ENCODE measurements around the gene ENKD1.

GRCh38 chr16:67666032-67666551 lies 458 bp downstream of the ENKD1 start:
- no peak for TF ChIP-seq ETV6 (CRISPR knock-in tag; IDR thresholded peaks at IDR 0.05)
- TF ChIP-seq, protein P1, sequence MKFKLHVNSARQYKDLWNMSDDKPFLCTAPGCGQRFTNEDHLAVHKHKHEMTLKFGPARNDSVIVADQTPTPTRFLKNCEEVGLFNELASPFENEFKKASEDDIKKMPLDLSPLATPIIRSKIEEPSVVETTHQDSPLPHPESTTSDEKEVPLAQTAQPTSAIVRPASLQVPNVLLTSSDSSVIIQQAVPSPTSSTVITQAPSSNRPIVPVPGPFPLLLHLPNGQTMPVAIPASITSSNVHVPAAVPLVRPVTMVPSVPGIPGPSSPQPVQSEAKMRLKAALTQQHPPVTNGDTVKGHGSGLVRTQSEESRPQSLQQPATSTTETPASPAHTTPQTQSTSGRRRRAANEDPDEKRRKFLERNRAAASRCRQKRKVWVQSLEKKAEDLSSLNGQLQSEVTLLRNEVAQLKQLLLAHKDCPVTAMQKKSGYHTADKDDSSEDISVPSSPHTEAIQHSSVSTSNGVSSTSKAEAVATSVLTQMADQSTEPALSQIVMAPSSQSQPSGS (CRISPR knock-in tag; IDR thresholded peaks at IDR 0.05; ENCODE audit: borderline replicate concordance, low read depth): no peak
- TF ChIP-seq JUN (CRISPR knock-in tag; IDR thresholded peaks at IDR 0.05): no peak
- no peak for TF ChIP-seq CTCF (IDR thresholded peaks at IDR 0.05)
- no peak for TF ChIP-seq CREM (CRISPR knock-in tag; IDR thresholded peaks at IDR 0.05)
- no peak for TF ChIP-seq PREB (CRISPR knock-in tag; IDR thresholded peaks at IDR 0.05; ENCODE audit: borderline replicate concordance)
- TF ChIP-seq FOXP4 (CRISPR knock-in tag; IDR thresholded peaks at IDR 0.05): no peak
- TF ChIP-seq, protein P2, sequence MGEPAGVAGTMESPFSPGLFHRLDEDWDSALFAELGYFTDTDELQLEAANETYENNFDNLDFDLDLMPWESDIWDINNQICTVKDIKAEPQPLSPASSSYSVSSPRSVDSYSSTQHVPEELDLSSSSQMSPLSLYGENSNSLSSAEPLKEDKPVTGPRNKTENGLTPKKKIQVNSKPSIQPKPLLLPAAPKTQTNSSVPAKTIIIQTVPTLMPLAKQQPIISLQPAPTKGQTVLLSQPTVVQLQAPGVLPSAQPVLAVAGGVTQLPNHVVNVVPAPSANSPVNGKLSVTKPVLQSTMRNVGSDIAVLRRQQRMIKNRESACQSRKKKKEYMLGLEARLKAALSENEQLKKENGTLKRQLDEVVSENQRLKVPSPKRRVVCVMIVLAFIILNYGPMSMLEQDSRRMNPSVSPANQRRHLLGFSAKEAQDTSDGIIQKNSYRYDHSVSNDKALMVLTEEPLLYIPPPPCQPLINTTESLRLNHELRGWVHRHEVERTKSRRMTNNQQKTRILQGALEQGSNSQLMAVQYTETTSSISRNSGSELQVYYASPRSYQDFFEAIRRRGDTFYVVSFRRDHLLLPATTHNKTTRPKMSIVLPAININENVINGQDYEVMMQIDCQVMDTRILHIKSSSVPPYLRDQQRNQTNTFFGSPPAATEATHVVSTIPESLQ (CRISPR knock-in tag; IDR thresholded peaks at IDR 0.05): no peak
- TF ChIP-seq ESRRA (CRISPR knock-in tag; IDR thresholded peaks at IDR 0.05; ENCODE audit: borderline replicate concordance): no peak
- TF ChIP-seq ZNF416 (CRISPR knock-in tag; IDR thresholded peaks at IDR 0.05): no peak
- TF ChIP-seq SMAD4 (CRISPR knock-in tag; IDR thresholded peaks at IDR 0.05): no peak

Data from WTC11 (cell line).